H4 (cell line): ENCODE results near the gene CERS6. TPM values are rescaled to one million over a fixed set of nuclear protein-coding genes. Genes with fewer than 3 reads are reported as not detected.
"Not testable (repeated sequence)": the region's sequence is repeated elsewhere in the genome, so short reads cannot be mapped to it uniquely, and the experiment has no call there.

Experiments used
- DNase-seq: peaks from one replicate; pipeline ENCODE4 v3.0.0-alpha.2; 2015; ENCODE audit warnings: low spot score
- total RNA-seq: library from RNA; depleted of rRNA; stranded (reverse); fragments of >200 nt; shearing (Covaris generic); gene quantifications from 2 replicates; pipeline ENCODE4 v1.2.3, GENCODE V29; 2014

Gene CERS6
- total RNA-seq, 1 experiment from 2014 or later, result 18.8 TPM

DNA sequence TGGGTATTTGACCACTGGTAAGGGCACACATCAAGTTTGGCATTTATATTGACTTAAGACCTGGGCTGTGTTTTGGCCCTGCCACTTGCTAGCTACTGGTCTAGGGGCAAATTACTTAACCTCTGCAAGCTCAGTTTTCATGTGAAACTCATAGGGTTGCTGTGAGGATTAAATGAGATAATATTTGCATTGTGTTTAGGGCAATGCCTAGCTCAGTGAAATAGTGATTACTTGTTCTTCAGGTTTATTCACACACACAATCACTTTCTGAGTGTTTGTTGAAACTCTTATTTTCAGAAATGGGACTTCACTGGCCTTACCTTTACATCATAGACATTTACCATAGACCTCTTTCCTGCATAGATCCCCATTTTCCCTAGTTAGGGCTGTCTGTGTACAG lies 12.3 kb downstream of the CERS6 start:
- DNase-seq, result no peak

DNA sequence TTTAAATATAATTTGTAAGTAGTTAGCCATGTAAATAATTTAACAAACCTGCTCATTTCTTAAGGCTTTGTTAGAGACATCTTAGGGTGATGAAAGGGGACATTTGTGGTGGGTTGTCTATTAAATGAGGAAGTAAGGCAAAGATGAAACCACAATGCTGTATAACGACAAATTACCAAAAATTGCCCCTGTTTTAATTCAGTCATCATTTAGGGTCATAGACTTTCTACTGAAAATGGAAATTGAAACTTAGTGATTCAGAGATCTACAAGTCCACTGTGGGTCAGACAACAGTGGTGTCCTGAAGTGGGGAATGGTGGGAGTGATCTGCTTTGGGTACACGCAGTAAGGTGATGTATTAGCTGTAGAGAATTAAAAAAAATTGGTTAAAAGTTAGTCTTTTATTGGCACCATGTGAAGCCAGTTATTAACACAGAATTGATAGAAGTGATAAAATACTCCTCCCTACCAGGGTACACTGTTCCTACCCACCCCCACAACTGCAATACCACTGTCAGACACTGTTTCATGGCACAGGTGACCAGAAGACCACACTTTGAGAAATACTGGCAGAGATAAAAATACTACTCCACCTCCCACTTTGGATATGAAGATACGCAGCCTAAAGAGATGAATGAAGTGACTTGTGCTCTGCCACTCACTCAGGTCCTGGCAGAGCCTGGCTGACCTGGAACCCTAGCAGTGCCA lies 13.4 kb downstream of the CERS6 start:
- no peak for DNase-seq

DNA sequence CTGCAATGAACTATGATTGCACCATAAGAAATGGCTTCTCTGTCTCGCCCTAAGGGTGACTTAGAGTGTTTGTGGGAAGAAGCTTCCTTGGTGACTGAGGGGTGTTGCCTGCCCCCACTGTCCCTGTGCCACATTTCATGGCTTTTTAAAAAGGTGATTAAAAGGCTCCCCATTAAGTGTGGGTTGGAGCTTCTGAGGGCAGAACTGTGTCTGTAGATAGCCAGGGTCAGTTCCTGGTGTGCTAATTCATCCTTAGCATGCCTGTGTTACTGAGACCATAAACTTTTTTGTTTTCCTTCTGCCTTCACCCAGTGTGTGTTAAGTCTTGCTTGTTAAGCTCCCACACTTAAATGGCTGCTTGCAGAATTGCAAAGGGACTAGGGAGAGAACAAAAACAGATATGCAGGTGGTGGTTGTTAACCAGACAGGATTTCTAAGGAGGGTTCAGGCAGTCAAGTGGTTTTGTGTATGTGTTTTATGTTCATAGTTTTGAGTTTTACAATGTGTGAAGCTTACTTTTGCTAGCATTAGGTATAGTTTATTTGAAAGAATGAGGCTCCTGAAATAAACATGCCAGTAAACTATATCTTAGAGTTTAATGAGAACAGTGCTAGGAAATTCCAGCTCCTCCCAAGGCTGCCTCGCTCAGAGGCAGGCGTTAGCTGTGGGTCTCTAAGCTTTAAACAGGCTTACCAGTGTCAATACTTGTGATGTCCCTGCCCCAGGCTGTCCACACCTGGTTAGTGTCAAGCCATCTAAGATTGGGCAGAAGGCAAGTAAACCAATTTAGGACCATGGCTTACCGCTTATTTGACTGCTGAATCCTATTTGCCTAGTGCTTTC lies 14.5 kb downstream of the CERS6 start:
- no peak for DNase-seq

DNA sequence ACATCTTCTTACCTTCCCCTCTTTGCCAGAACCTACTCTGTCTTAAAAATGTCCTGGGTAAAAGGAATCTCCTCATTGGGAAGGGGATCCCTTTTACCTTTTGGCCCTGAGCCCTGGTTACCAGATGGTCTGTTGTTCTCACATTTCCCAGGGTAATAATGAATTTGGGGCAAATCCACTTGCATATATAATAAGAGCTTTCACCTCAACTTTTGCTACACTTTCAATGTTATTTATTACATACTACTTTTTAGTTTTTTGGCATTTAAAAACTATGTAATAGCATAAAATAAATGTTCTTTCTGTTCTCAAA lies 15.0 kb downstream of the CERS6 start:
- no peak for DNase-seq

DNA sequence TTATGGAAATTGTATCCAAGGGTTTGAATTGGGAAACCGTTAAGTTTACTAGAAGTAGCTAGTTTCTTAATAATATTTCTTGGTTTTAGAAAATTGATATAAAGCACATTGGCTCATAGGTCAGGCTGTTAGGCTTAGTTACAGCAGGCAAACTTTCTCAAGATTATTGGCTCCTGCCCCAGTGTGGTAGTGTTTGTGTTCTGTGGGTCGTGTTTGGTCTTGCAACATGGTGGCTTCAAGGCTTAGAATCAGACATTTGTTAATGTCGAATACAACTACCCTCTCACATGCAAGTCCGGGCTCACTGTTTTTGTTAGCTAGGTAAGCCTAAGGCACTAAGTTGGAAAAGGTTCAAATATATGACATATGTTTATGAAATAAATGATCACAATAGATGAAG lies 19.6 kb downstream of the CERS6 start:
- DNase-seq, result no peak

DNA sequence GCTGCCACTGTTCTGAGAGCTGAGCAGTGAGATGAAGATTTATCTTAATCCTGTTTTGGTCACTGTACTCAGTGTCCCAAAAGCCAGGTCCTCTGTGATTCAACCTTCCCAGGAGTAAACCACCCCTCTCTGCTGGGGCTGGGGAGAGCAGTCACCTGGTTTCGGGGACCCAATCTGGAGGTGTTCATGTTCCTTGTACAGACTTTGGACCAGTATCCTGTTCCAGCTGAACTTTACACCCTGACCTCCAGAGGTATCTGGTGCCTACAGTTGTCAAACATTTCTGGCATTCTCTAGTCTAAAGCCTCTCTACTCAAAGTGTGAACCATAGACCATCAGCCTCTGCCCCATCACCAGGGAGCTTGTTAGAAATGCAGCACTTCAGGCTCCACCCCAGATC lies 22.1 kb downstream of the CERS6 start:
- no peak for DNase-seq

DNA sequence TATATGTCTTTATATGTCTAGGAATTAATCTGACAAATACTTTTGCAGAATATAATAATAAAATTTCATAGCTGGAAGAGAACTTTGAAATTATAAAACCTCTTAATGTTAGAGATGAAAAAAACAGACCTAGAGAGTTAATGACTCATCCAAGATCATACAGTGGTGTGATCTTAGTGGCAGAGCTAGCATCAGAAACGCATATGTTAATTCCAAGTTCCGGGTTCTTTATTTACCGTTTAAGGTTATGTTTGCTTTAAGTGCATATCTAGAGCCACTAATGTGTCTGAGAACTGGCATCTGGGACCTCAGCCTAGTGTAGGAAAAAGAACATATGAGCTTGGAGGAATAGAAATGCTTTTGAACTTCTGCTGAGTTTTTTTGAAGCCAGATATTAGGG lies 24.3 kb downstream of the CERS6 start:
- DNase-seq, result no peak

DNA sequence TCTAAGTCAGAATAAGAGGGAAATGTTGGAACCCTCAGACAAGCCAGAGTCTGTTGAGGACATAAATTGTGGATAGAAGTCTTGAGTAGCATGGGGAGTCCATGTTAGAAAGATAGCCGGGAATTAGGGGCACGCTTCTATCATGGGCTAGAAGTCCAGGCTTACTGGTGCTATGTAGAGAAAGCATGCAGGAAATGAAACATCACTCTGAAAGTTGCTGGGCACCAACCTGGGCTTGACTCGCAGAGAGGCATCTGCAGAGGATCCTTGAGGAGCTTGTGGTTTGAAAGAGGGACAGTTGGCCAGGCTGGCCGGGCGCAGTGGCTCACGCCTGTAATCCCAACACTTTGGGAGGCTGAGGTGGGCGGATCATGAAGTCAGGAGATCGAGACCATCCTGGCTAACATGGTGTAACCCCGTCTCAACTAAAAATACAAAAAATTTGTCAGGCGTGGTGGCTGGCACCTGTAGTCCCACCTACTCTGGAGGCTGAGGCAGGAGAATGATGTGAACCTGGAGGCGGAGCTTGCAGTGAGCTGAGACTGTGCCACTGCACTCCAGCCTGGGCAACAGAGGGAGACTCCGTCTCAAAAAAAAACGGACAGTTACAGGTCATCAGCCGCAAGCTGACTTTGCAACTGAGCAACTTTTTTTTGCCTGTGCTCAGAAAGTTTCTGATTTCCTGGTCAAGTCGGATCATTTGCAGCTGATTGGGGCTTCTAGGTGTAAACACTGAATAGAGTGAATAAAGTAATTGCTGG lies 24.9 kb downstream of the CERS6 start:
- DNase-seq, result no peak

DNA sequence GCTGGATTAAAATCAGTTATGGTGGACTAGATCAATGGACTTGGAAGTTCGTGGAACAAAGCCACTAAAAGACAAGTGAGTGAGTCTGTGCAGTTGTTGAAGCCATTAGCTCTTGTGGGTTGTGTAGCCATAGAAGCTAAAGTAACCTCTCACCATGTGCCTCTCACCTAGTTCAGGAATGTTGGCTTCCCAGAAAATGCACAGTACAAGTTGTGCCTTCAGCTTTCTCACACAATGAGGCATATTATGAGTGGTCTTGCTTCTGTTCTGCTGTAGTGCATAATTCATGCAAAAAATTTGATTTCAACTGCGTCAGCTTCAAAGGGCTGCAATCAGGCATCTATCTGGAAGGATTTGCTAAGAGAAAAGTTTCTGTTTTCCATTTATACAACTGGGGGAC lies 26.2 kb downstream of the CERS6 start:
- no peak for DNase-seq

DNA sequence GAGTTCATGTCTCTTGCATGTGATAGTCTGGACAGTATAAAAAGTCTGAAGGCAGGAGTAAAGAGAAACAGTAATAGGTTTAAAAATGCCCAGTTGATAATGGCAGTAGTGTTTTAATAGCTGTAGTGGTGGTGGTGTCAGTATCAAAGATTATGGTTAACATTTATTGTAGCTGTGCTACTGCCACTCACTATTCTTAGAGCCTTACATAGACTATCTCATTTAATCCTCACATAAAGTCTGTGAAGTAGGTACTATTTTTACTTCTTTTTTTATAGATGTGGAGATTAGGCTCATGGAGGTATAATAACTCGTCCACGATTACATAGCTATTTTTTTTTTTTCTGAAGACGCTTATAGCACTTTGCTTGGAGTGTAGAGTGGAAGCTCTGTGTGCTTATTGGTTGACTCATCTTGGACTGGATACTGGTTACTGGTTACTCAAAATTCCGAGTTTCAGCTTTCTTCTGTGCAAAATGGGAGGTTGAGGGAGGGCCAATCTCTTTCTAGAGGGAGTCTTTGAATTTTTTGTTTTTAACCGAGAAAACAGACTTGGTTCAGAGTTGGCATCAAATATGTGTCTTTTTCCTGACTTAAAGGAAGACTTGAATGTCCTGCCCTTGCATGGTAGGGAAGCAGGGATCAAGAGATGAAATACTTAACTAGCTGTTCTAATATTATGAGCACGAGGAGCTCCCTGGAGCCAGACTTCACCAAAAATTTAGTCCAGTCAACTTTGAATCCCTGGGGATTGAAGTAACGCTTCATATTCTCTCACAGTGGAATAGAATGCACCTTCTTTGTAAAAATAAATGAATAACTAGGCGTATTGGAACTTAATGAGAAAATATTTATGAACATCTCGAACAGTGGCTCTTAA lies 27.1 kb downstream of the CERS6 start:
- DNase-seq, result no peak

DNA sequence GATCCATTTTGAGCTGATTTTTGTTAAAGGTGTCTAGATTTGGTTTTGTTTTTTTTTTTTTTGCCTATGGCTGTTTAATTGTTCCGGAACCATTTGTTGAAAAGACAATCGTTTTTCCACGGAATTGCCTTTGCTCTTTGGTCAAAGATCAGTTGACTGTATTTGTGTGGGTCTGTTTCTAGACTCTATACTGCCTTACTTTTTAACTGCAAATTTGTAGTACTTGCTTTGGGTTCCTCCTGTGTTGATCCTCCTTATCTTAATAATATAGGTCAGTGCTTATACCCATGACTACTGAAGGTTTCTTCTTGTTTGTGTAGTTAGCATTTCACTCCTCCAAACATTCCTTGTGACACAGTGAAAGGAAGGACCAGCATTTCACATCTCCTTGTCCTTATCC lies 30.4 kb downstream of the CERS6 start:
- DNase-seq, result no peak

DNA sequence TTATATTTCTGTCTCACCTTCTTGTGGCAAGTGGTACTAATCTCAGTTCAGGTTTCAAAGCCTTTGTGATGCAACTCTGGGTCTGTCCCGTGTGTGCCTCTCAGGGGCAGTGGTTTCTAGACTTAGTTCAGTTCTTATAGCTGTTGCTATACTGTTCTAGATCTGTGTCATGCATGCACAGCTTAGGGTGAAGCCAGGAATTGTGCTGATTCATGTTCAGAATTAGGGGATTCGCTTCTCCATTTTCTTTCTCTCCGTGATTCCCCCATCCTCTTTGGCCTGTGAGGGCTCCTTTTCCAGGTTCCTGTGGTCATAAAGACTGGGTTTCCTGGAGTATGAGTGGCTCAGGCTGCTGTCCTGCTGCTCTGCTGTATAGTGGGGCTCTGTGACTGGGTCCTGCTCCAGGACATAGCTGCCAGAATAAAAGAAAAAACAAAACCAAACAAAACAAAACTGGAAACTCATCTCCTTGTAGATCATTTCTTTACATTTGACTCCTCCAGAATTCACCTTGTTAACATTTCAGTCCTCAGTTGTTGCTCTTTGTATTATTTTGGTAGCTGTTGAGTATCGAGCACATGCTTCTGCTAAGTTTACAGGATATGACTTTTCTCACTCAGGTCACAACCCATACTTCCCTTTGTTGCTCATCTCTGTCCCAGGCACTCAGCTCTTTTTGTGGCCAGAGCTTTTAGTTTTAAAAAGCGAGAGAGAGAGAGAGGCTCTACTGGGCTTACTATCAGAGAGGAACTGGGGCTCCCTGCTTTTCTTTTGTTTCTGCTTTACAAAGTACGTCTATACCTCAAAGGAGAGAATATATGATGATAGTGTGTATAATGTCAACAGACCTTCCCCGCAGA lies 34.2 kb downstream of the CERS6 start:
- DNase-seq, result peak; percentile 58

DNA sequence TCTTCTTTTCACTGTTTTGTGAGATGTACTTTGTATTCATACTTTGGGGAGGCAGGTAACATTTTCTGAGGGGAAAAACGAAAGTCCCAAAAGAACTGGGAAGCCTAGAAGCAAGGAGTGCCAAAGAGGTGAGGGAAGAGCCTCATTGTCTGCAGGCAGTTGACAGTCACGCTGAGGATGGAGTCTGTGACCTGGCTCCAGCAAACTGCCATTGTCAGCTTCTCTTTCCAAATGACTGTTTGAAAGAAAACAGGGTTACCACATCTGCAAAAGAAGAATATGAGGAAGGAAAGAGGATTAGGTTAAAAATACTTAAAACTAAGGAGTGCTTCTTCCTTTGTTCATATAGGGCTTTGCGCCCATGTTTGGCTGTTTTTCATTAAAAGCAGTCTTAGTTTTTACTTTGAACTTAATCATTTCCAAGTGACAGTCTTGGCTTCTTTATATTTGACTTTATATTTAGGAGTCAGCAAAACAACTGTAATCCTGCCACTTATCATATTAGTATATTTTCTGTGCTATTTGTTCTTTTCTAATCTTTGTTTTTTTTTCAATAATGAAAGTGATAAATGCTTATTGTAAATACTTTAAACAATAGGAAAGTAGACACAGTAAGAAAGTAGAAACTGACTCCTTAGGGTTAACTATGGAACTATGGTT lies 35.0 kb downstream of the CERS6 start:
- no peak for DNase-seq

DNA sequence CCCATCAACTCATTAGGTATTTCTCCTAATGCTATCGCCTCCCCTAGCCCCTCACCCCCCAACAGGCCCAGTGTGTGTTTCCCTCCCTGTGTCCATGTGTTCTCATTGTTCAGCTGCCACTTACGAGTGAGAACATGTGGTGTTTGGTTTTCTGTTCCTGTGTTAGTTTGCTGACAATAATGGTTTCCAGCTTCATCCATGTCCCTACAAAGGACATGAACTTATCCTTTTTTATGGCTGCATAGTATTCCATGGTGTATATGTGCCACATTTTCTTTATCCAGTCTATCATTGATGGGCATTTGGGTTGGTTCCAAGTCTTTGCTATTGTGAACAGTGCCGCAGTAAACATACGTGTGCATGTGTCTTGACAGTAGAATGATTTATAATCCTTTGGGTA lies 35.7 kb downstream of the CERS6 start:
- DNase-seq, result not testable (repeated sequence)

DNA sequence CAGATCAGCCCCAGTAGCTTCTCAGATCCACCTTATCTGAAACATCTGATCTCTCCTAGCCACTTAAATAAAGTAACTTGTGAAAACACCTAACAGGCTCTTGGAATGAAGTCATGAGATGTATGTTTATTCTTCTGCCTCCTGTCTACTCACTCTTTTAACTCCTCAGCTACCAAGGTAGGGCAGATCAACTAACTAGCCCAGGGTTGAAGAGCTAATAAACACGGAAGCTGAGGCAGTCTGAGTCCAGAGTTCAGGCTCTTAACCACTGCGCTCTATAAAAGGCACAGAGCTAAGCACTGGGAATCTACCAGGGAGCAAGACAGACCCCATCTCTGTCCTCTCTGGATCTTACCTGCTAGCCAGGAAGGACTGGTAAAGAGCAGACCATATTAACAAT lies 37.1 kb downstream of the CERS6 start:
- DNase-seq, result not testable (repeated sequence)

DNA sequence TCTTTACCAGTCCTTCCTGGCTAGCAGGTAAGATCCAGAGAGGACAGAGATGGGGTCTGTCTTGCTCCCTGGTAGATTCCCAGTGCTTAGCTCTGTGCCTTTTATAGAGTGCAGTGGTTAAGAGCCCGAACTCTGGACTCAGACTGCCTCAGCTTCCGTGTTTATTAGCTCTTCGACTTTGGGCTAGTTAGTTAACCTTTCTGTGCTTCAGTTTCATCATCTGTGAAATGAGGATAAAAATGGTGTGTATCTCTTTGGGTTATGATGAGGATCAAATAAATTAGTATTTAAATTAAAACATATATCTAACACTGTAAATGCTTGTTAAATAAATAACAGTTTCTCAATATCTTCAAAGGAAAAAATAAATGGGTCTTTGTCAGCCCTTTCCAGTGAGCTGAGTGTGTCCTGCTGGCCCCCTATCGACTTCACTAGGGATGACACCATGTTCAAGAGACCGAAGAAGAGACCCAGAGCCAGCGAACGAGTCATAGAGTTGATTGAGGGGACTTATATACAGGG lies 38.2 kb downstream of the CERS6 start:
- peak; percentile 25 for DNase-seq

DNA sequence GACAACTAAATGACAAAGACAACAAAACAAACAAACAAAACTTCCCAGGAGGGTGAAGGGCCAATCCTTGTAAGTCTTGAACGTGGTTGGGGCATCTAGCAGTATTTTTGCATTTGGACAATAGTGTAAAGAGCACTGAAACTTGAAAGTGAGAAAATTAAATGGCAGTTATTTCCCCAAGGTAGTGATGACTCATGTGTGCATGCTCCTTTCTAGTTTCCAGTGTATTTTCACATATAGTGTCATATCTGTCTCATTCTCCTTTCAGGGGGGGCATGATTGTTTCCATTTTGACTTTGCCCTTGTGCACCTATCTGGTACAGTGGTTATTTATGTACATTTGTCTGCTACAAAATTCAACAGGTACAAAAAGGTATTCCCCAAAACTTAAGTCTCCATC lies 39.5 kb downstream of the CERS6 start:
- DNase-seq, result no peak

DNA sequence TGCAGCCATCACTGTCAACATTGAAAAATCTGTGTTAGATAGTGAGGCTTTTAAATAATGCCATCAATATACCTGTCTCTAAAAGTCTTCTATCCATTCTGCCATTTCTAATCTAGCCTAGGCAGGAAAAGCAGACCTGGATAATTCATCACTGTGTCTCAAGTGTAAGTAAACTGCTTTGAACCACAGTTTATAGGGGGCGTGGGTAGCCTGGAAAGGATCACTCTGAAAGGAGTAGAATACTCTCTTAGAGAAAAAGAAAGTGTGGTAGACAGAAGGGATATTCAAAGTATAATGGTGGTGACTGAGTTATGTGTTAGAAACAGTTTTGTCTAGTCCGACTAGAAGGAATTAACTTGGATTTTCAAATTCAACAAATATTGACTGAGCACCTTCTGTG lies 40.8 kb downstream of the CERS6 start:
- DNase-seq, result no peak

DNA sequence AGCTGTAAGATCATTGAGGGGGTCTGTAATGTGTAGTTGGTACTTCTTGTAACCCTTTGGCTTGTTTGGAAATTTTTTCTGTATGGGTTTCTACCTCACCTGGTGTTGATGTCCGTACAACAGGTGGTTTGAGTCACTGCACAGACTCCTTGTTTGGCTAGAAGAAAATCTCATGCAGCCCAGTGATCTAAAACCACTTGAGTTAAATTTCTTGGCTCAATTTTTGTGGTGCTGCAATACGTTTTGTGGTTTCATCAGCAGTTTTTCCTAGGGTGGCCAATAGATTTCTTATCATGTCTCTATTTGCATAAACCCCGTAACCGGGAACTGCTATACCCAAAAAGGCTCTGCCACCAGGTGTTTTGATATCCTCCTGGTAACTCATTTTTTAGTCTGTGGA lies 43.4 kb downstream of the CERS6 start:
- DNase-seq, result no peak

DNA sequence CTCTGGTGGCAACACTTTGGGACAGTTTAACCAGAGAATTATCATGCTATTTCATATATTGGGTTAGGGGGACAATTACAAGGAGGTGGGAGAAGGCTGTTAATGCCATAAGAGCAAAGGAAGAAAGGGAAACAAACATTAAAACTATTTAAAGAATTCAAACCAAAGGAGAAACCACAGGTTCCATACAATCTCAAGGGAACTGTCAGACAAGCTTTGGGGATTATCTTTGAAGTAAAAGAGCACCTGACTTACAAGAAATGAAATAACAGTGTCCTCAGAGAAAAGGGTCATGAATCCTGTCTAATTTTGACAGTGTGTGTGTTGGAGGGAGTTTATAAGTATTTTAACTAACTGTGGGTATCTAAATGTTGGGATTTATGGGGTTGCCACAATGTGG lies 44.4 kb downstream of the CERS6 start:
- DNase-seq, result no peak
